Colonic mucosa (tissue), 4 donors: Measurements from ENCODE around the gene LIPK. TPM values are rescaled to one million over a fixed set of nuclear protein-coding genes. Genes with fewer than 3 reads are reported as not detected.

Experiments used
- DNase-seq: peaks from one replicate; pipeline ENCODE4 v3.0.0-alpha.2; 2020
- H3K27ac ChIP-seq: fragments of 200-600 bp; one replicate; pipeline ENCODE4 v1.8.0; 2021
- H3K27me3 ChIP-seq: fragments of 200-600 bp; one replicate; pipeline ENCODE4 v1.8.0; 2021
- H3K36me3 ChIP-seq: fragments of 200-600 bp; one replicate; pipeline ENCODE4 v1.8.0; 2021
- H3K4me1 ChIP-seq: fragments of 200-600 bp; one replicate; pipeline ENCODE4 v1.8.0; 2021; ENCODE audit warnings: mild to moderate bottlenecking
- H3K4me3 ChIP-seq: fragments of 200-600 bp; one replicate; pipeline ENCODE4 v1.8.0; 2021
- H3K9ac ChIP-seq, 2 donors: one replicate each; pipeline ENCODE4 v1.7.0; 2013; ENCODE audit warnings: control low read depth in 2 of 2, low read depth in 2 of 2, low read length in 2 of 2
- H3K9me3 ChIP-seq: fragments of 200-600 bp; one replicate; pipeline ENCODE4 v1.8.0; 2021
- intact Hi-C: fragments of 100-400 bp; cut with DNase I; formaldehyde crosslinking; loops from one replicate; pipeline ENCODE4 v1.14.1; 2022
- total RNA-seq, 2 donors: library from RNA; stranded (reverse); fragmentation: NEBNext Ultra II Directional in 1 of 2; extraction: Animal tissue kit (Norgen Biotek cat#: 25700) in 1 of 2; gene quantifications; one replicate each; pipeline ENCODE4 v1.2.1, GENCODE V29; 2021
- TF ChIP-seq, protein P1 (sequence below): fragments of 200-600 bp; IDR thresholded peaks from one replicate; pipeline ENCODE4 v1.8.0; 2022; ENCODE audit warnings: antibody characterized with exemption, mild to moderate bottlenecking
- donor health status: healthy.
- donor health status: DM: no; HTN: no; CAD: no.
- donor health status: DM: no; HTN: no; CAD: no.

LIPK gene
- not detected for total RNA-seq

- Histone ChIP-seq H3K27ac (no peak within 1 kb of the TSS), H3K9ac (no peak within 1 kb of the TSS), H3K36me3 (no peaks in the 10 kb centered on the region), H3K4me3 (no peak within 1 kb of the TSS), H3K27me3 (no peaks in the 10 kb centered on the region), H3K4me1 (no peaks in the 10 kb centered on the region), H3K9me3 (no peaks in the 10 kb centered on the region)
- intact Hi-C loops, result no loop called here
- DNase-seq, result no peak
- TF ChIP-seq, protein P1, sequence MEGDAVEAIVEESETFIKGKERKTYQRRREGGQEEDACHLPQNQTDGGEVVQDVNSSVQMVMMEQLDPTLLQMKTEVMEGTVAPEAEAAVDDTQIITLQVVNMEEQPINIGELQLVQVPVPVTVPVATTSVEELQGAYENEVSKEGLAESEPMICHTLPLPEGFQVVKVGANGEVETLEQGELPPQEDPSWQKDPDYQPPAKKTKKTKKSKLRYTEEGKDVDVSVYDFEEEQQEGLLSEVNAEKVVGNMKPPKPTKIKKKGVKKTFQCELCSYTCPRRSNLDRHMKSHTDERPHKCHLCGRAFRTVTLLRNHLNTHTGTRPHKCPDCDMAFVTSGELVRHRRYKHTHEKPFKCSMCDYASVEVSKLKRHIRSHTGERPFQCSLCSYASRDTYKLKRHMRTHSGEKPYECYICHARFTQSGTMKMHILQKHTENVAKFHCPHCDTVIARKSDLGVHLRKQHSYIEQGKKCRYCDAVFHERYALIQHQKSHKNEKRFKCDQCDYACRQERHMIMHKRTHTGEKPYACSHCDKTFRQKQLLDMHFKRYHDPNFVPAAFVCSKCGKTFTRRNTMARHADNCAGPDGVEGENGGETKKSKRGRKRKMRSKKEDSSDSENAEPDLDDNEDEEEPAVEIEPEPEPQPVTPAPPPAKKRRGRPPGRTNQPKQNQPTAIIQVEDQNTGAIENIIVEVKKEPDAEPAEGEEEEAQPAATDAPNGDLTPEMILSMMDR, result no peak
These were observed at the start of gene LIPK for GRCh38 chr10:88705958-88706357. TSS of gene LIPK (plus strand) at chr10:88706249. CDS start at chr10:88724544, 18,295 bp downstream.

- H3K27ac ChIP-seq, result no peak overlapping the region
- H3K9ac ChIP-seq, result no peak overlapping the region
- TF ChIP-seq, protein P1, result no peak
- no peaks in the 10 kb centered on the region for H3K27me3 ChIP-seq
- H3K36me3 ChIP-seq, result no peaks in the 10 kb centered on the region
- DNase-seq, result no peak
- intact Hi-C loops, result no loop called here
- no peaks in the 10 kb centered on the region for H3K4me1 ChIP-seq
- no peak overlapping the region for H3K4me3 ChIP-seq
- no peaks in the 10 kb centered on the region for H3K9me3 ChIP-seq
These were observed 48.1 kb upstream of the LIPK start for GRCh38 chr10:88657901-88658300.

DNA sequence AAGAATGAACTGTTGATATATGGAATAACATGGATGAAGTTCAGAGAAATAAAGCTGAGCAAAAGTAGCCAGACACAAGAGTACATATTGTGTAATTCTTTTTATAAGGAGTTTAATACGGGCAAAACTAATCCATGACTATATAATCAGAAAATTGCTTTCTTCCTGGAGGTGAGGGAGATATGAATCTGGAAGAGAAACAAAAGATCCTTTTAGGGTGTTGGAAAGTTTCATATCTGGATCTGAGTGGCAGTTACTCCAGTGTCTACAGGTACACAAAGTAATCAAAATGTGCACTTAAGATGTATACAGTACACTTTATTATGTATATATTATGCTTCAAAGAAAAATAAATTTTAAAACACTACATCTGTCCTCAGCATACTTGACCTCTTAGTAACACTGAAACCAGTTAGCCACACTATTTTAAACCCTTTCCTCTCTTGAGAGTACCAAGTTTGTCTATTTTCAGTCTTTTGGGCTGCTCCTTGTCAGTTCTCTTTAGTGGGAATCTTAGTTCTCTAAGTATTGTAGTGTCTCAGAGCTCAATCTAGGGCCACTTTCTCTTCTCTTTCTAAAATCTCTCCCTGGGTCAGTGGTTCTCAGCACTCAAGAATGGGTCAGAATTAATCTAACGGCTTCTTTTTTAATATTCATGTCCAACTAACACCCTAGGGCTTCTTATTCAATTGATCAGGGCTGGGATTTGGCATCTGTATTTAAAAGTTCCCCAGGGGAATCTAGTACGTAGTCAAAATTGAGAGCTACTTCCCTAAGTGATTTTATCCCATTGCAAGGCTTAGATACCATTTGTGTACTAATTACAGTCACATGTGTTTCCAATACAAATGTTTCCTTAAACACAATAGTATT lies 46.1 kb upstream of the LIPK start:
- Histone ChIP-seq H3K36me3 (no peaks in the 10 kb centered on the region), H3K4me3 (no peak overlapping the region), H3K27me3 (no peaks in the 10 kb centered on the region), H3K27ac (no peak overlapping the region), H3K4me1 (no peaks in the 10 kb centered on the region), H3K9me3 (no peaks in the 10 kb centered on the region), H3K9ac (no peak overlapping the region)
- intact Hi-C loops, result no loop called here
- TF ChIP-seq, protein P1, result no peak
- DNase-seq, result no peak

DNA sequence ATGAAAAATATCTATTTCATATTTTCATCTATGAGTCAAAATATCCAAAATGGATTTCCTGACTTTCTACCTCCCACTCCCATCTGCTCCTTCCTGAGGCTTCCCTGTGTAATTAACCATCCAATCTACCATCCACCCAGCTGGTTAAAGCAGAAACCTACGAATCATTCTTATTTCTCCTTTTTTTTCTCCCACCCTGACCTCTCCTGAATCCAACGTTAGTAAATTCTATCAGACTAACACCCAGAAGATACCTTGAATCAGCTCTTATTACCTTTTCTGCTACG lies 45.5 kb upstream of the LIPK start:
- Histone ChIP-seq H3K9ac (no peak overlapping the region), H3K27ac (no peak overlapping the region), H3K4me3 (no peak overlapping the region), H3K27me3 (no peaks in the 10 kb centered on the region), H3K9me3 (no peaks in the 10 kb centered on the region), H3K36me3 (no peaks in the 10 kb centered on the region), H3K4me1 (no peaks in the 10 kb centered on the region)
- no peak for DNase-seq
- intact Hi-C loops, result no loop called here
- TF ChIP-seq, protein P1, result no peak

DNA sequence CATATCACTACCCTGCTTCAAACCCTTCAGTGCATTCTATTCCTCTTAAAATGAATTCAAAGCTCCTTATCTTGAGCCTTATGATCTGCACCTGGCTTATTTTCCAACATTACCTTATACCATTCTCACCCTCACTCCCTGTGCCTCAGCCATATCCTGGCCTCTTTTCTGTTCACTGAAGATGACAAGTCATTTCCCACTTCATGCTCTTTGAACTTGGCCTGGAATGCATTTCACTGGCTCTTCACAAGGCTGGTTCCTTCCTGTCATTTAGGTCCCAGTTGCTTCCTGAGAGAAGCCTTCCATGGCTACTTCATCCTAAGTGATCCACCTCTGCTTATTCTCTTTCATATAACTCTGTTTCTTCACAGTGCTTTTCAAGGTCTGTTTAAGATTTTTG lies 45.0 kb upstream of the LIPK start:
- Histone ChIP-seq H3K4me3 (no peak overlapping the region), H3K9me3 (no peaks in the 10 kb centered on the region), H3K9ac (no peak overlapping the region), H3K27ac (no peak overlapping the region), H3K4me1 (no peaks in the 10 kb centered on the region), H3K27me3 (no peaks in the 10 kb centered on the region), H3K36me3 (no peaks in the 10 kb centered on the region)
- TF ChIP-seq, protein P1, result no peak
- intact Hi-C loops, result no loop called here
- DNase-seq, result no peak
